ENCODE results near the gene TBC1D5. TPM values are rescaled to one million over a fixed set of nuclear protein-coding genes. Genes with fewer than 3 reads are reported as not detected.

TBC1D5 gene
- total RNA-seq, 1 experiment from 2014 or later: 33.9 TPM

- Histone ChIP-seq H3K9ac (ENCODE audit: low read length) (no peak overlapping the region), H2AFZ (ENCODE audit: low read depth, low read length, poor library complexity, severe bottlenecking) (no peak overlapping the region), H3K36me3 (ENCODE audit: control insufficient read depth in 1 of 2, insufficient read depth in 2 of 2, low read length in 2 of 2) (no peaks in the 10 kb centered on the region), H3K27me3 (ENCODE audit: insufficient read depth, low read length) (no peaks in the 10 kb centered on the region), H3K4me3 (replicated peaks in 1 of 2; ENCODE audit: low read depth in 1 of 2, low read length in 2 of 2) (no peak overlapping the region), H3K9me3 (ENCODE audit: control insufficient read depth in 1 of 2, insufficient read depth in 1 of 2, low read depth in 1 of 2, low read length in 2 of 2) (no peaks in the 10 kb centered on the region), H4K20me1 (ENCODE audit: insufficient read depth) (no peaks in the 10 kb centered on the region), H3K9me2 (ENCODE audit: insufficient read depth) (no peaks in the 10 kb centered on the region), H3K4me2 (ENCODE audit: low read length) (no peak overlapping the region), H3K27ac (ENCODE audit: low read depth, low read length) (no peak overlapping the region), H3K79me2 (ENCODE audit: insufficient read depth, low read length) (0 out of 2 replicates have a peak, but pooled peaks cover 4% of the 10 kb centered on the region), H3K4me1 (ENCODE audit: control insufficient read depth in 1 of 2, insufficient read depth in 2 of 2, low read length in 2 of 2) (no peaks in the 10 kb centered on the region)
- ChIA-PET RAD21 (ENCODE audit: low non-redundant PET in 1 of 2, low total read pairs in 2 of 2, uncharacterized antibody in 2 of 2, unreplicated experiment in 2 of 2) (no interaction called here), POLR2A (no interaction called here), CTCF (interaction anchor here (0.7 kb wide), 1 partner anchor 872 kb away, joined by 3 read pairs; no protein-coding TSS in a partner anchor)
- DNase-seq (ENCODE audit: low read depth, low spot score) (no peak), ATAC-seq (no peak)
- TF ChIP-seq RAD21 (IDR thresholded peaks at IDR 0.05; ENCODE audit: low read depth) (no peak), EZH2phosphoT487 (IDR thresholded peaks at IDR 0.05; ENCODE audit: borderline replicate concordance) (no peak), YY1 (IDR thresholded peaks at IDR 0.05; ENCODE audit: extremely low read depth, insufficient replicate concordance, low read depth, low read length) (no peak), ZFX (IDR thresholded peaks at IDR 0.05) (no peak), EGR1 (IDR thresholded peaks at IDR 0.05; ENCODE audit: low read depth) (no peak), ZBTB33 (IDR thresholded peaks at IDR 0.05; ENCODE audit: extremely low read depth, insufficient replicate concordance, low read length) (no peak), TCF7L2 (IDR thresholded peaks at IDR 0.05; ENCODE audit: borderline replicate concordance, extremely low read depth, insufficient read depth, insufficient read length) (no peak), POLR2AphosphoS5 (IDR thresholded peaks at IDR 0.05; ENCODE audit: low read depth, low read length) (no peak), ELF1 (IDR thresholded peaks at IDR 0.05; ENCODE audit: borderline replicate concordance, low read depth) (no peak)
- TF ChIP-seq, protein P1, sequence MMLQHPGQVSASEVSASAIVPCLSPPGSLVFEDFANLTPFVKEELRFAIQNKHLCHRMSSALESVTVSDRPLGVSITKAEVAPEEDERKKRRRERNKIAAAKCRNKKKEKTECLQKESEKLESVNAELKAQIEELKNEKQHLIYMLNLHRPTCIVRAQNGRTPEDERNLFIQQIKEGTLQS (IDR thresholded peaks at IDR 0.05): no peak
- TF ChIP-seq, protein P2, sequence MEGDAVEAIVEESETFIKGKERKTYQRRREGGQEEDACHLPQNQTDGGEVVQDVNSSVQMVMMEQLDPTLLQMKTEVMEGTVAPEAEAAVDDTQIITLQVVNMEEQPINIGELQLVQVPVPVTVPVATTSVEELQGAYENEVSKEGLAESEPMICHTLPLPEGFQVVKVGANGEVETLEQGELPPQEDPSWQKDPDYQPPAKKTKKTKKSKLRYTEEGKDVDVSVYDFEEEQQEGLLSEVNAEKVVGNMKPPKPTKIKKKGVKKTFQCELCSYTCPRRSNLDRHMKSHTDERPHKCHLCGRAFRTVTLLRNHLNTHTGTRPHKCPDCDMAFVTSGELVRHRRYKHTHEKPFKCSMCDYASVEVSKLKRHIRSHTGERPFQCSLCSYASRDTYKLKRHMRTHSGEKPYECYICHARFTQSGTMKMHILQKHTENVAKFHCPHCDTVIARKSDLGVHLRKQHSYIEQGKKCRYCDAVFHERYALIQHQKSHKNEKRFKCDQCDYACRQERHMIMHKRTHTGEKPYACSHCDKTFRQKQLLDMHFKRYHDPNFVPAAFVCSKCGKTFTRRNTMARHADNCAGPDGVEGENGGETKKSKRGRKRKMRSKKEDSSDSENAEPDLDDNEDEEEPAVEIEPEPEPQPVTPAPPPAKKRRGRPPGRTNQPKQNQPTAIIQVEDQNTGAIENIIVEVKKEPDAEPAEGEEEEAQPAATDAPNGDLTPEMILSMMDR (IDR thresholded peaks at IDR 0.05 in 2 of 3, conservative IDR thresholded peaks at IDR 0.05 in 1 of 3; ENCODE audit: borderline replicate concordance in 1 of 3, insufficient read depth in 1 of 3, low read depth in 2 of 3, low read length in 2 of 3): no peak
- intact Hi-C loops (cut with micrococcal nuclease): no loop called here
- no TSS peak for BruUV-seq (replicated peaks)
These were observed 212.8 kb downstream of the TBC1D5 start for GRCh38 chr3:17529677-17530076.

All from HCT116 (cell line).